GDM1 (cell line): ENCODE measurements around the gene ALK.

Experiments
- DNase-seq: peaks from one replicate; lab custom pipeline; 2025; lab: John Stamatoyannopoulos, UW

The ALK gene

DNA sequence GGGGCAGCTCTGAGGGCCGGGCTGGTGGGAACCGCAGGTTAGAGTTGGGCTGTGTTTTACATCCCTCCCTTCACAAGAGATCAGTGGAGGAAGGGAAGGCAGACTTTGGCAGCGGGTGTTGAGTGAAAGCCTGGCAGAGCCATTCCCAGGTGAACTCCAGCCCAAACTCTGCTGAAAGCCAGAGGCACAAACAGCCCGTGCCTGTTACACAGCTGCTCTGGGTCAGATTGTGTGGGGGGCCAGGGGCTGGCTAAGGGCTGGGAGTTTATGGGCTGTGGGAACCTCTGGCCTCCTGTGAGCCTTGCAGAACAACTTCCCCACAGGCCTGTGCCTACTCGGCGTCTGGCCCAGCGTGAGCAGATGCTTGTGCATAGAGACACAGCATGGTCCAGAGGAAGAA is 519.4 kb downstream of the ALK start:
- DNase-seq, result no peak

DNA sequence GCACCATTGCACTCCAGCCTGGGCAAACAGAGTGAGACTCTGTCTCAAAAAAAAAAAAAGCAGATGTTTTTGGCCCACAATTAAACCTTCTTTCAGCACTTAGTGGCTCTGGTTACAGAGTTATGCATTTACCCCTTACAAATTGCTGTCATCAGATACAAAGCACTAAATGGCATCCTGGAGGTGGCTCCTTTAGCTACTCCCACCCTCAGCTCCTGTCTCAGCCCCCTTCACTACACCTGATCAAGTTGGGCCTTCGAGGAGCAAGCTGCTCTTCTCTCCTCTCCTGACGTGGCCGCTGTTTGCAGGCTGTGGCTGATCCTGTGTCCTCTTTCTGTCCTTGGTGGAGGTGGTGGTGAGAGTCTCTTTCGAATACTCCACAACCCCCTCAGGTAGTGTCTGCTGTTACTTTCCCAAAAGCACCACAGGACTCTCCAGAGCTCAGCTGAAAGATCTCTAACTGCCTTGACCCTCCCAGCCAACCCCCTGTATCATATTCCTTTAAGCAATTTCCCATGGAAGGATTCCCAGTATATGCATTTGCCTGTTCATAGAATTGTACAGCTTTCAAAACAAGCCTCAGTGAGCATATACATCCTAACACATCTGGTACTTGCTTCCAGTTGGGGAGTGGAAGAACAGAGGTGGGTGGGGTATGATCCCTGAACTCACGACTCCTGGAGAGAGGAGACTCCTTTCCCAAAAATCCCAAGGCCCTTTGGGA is 520.3 kb downstream of the ALK start:
- DNase-seq, result no peak

DNA sequence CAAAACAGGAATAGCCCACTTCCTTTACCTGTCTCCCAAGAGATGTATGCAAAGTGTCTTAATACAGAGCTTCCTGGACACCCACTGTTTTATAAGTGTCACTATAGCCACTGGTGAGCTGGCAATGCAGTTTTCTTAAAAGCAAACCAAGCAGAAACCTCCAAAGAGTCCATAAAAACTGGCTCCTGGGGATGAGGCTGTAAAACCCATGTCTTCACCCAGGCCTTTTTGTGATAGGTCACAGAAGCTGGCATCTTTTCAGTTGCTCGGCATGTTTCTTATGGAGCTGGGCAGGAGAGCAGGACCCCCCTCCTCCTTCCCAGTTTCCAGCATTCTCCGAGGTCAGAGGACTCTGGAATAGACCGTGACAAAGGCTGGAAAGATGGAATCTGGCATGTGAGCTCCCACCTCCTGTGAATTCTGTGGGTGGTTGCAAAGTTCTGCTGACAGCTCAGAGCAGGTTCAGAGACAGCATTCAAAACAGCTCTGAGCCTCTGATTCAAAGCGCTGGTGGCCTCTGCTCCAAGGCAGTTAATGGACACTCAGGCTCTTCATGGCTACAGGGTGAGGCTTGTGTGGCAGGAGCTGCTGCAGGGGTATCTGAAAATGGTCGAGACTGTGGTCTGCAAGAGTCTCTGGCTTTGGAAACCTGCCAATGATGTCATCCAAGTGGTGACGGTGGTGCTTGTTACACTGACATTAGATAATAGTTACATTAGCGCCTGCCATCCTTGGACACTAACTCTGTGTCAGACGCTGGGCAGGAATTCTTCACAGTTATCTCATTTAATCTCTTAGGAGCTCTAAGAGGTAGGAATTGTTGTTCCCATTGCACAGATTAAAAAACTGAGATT is 522.8 kb downstream of the ALK start:
- DNase-seq, result no peak

DNA sequence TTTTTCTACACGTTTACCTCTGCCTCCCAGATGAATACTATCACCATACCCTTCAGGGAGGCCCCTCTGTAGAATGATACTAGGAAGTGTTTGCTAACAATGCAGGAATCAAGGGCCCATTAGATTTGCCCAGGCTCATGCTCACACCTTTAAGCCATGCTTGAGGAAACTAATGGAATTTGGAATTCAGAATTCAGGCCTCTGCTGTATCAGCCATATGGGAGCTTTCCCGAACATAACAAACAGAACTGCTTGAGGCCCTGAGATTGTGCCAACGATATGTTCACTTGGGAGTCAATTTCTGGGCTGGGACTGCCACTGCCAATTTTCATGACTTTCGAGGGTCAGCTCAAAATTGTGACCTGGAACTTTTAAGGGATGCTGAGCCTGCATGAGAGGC is 523.7 kb downstream of the ALK start:
- no peak for DNase-seq

DNA sequence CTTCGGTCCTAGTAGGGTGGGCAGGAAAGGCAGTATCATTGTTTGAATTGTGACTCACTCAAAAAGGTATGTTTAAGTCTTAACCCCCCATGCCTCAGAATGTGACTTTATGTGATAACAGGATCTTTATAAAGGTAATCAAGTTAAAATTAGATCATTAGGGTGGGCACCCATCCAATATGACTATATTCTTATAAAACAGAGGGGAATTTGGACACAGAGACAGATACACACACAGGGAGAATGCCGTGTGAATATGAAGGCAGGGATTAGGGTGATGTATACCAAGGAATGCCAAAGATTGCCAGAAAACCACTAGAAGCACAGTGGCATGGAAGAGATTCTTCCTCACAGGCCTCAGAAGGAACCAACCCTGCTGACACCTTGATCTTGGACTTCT is 524.3 kb downstream of the ALK start:
- no peak for DNase-seq

DNA sequence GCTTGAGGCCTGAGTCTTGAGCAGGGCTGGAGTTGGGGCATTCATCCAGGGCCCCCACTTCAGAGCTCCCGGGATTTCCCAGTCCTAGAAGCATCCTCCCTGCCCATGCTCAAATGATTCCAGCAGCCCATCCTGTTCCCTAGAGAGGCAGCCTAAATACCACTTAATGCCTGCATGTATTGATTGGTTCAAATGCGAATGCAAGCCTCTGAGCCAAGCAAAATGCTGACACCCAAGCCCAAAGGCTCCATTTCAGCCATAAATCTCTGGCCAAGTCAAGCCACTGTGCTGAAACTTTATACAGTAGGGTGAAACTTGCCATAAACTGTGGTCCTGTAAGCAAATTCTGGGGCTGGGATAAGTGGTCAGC is 526.4 kb downstream of the ALK start:
- no peak for DNase-seq

DNA sequence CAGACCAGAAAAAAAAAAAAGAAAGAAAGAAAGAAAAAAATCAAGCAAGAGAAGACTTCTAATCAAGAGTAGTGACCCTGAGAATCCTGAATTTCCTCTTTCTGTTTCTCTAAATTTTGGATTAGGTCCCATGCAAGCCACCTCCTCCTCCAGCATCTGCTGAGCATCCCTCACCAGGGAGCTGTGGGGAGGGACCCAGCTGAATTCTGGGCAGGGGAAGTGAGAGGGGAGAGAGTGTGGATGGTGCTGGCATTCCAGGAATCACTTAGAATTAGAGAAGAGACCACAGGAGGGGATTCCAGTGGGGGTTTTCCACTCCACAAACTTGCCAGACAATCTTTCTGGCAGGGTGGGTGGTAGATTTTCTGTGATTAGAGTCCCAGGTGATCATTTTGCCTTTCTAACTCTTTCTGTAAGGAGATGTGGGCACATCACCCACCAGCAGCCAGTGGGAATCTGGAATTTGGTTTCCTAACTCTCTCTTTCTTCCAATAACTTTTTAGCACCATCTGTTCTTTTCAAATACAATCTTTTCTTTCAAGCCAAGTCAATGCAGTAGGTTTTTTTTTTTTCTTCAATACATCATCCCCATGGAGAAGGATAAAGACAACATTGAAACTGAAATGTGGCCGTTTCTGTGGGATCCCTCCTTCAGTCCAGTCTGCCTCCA is 526.9 kb downstream of the ALK start:
- no peak for DNase-seq

DNA sequence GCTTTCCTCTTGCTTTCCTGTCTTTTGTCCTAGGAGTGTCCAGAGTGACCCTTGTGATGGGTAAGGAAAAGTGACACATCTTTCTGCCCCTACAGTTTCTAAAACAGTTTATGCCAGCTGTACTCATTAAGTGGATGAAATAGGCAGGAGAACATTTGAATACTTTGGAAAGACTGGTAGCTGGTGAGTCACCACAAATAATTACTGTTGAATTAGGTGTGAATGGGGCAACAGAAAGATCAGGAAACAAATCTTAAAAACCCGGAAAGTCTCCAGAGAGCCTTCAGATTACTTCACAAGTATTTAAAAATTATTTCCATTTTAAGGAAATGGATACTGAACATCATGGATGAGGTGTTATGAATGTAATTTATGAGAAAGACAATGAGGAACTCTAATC is 527.7 kb downstream of the ALK start:
- no peak for DNase-seq

DNA sequence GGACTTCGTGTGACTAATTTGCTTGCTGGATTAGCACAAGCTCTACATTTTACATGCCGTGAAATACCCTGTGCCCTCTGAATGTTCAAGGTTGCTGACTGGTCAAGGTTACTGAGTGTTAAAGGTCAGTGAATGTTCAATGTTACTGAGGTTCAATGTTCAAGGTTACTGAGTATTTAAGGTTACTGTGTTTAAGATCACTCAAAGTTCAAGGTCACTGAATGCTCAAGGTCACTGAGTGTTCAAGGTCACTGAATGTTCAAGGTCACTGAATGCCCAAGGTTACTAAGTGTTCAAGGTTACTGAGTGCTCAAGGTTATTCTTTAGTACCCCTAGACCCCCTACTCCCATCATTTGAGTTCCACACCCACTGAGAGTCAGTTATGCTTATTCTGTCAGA is 528.6 kb downstream of the ALK start:
- DNase-seq, result no peak

DNA sequence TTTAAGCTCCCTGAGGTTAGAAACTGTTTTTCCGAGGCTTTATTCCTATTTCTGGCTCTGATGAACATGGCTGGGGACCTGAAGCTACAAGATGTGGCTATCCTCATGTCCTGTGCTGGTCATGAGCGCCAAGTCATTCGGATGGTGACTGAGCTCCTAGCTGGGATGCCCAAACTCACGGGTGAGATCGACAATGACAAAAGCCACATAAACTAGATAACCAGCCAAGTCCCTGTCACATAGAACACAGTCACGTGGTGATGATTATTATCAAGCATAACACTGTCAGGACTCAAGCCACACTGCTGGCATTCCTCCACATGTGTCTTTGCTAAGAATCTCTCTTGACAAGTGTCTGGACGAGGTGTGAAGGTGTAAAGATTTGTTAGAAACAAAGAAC is 531.2 kb downstream of the ALK start:
- DNase-seq, result no peak

DNA sequence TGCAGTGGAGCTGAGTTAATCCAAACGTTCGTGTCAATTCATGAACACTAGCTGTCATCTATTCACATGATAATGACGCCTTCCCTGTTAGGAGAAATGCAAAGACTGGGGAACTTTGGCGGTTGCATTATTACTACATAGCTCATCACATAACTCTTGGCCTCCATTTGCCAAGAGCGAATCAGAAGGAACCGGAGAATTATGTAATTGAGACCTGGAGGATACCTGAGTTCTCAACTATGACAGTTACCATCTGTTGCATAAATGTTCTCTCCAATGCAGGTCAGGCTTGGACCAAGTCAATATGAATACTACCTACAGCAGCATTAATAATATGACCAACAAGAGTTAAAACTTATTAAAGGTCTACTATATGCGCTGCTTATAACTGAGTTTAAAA is 531.7 kb downstream of the ALK start:
- DNase-seq, result no peak

DNA sequence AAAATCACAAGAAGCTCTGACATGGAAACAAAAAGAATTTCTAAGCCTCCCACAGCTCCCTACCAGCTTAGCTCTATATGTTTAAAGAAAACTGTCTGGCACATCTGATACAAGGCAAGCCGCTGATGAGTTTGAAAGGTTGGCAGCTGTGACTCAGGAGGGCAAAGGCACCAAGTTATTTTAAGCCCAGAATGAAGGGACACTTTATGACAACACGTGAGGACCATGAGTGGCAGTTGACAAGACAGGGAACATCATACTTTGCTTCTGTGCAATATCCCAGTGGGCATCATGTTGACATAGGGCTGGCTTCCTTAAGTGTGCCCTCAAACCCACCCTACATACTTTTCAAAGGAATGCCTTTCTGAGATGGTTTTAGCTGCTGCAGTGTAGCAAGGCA is 533.3 kb downstream of the ALK start:
- DNase-seq, result no peak

DNA sequence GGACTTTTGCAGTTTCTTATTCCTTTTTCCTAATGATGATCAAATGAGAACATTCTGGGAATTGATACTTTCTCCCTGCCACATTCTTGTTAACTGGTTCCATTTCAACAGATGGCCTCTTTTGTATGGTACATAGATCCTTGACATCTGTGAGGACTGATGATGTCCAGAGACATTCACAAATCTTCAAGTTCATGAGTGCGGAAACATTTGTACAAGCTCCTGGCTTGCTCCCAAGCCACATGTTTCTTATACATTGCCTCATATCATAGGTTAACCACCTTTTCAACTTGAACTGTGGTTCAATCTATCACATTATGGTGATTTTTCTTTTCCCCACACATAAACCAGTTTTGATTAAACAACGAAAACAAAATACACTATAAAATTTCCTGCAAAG is 538.9 kb downstream of the ALK start:
- no peak for DNase-seq

DNA sequence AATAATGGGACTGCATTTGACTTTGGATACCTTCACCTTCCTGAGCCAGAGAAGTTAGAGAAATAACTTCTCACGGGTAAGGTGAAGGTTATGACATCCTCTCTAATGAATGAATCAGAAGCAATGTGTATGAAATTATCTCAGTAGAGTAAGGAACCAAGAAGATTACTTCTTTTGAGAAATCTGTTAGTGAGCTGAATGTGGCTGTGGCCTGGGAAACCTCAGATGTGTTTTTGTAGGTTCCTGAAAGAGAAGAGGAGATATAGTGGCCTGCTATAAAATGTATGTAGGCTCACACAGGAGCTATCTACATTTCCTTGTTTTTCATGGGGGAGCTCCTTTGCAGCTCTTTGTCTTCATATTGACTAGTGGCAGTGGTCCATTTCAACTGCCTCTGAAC is 543.6 kb downstream of the ALK start:
- DNase-seq, result no peak

DNA sequence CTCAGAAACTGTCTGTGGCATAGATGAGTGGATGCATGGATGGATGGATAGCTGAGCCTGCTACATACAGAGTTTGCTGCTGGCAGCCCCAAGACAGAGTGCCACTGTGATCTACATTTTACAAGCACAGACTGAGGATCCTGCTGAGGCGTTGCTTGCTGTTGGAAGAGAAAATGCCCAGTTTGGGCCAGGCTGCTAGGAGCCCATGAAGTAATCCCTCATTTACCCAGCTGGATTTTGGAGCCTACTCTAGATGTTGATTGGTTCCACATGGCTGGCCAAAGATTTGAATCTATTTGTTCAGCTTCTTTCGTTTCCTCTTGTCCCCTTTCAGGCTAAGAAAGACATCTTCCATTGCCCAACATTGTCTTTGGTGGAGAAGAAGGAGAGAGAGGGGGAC is 544.8 kb downstream of the ALK start:
- DNase-seq, result no peak

DNA sequence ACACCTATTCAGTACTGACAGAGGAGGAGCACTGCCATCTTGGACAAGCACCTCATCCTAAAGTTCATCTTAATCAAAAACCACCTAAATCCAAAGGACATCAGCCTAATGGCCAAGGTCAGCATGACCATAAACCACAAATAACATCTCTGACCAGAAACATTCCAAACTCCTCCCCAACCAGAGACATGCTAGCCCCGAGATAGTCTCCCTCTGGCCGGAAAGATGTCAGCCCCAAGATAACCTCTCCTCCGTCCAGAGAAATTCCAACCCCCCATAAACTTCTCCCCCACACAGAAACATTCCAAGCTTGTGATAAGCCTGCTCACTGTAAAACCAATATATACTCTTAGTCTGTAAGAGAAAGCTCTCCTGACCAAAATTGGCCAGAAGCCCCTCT is 545.5 kb downstream of the ALK start:
- no peak for DNase-seq

DNA sequence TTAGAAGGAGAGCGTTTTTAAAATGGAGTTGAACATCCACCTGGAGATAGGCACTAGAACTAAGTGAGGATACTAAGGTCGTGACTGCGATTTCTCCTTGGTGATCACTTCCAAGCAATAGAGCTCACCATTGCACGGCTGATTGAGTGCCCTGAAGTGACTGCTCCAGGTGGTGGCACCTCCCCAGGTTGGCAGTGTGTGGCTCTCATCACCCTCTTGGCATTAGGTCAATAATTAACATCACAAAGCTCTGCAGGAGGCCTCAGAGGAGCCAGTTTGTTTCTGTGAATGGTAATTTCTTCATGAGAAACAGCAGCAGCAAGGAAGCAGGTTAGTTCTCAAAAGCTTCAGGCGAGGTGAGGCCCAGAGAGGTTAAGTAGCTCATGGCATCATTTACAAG is 546.6 kb downstream of the ALK start:
- no peak for DNase-seq

DNA sequence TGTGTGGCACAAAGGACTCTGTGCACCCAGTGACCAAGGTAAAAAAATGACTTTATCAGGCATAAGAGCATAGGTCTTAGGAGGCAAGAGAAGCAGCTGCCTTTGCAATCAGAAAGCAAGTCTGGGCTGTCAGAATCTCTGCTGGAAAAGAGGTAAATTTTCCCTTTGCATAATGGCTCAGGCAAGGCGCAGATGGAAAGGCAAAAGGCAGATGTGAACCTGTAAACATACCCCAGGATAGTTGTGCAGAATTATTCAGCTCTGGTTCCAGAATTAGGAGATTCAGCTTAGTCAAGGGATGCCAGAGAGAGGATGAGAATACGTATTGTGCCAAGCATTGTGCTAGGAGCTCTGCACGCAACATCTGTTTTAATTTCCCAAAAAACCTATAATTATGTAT is 547.5 kb downstream of the ALK start:
- no peak for DNase-seq

DNA sequence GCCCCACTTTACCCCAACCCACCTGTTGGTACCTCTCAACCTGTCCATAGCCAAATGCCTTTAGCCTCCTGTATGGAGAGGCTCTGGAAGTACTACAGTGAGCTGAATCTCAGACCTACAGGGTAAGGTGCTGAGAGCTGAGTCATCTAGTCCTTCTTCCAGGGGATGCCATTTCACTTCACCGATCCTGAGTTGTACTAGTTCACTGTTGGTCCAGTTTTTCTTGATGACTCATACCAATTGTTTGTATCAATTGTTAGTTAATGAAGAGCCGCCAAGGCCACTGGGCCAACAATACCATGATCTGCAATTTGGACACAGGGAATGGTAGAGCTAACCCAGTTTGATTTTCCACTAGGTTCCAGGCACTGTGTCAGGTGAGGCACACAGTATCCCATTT is 549.2 kb downstream of the ALK start:
- no peak for DNase-seq

DNA sequence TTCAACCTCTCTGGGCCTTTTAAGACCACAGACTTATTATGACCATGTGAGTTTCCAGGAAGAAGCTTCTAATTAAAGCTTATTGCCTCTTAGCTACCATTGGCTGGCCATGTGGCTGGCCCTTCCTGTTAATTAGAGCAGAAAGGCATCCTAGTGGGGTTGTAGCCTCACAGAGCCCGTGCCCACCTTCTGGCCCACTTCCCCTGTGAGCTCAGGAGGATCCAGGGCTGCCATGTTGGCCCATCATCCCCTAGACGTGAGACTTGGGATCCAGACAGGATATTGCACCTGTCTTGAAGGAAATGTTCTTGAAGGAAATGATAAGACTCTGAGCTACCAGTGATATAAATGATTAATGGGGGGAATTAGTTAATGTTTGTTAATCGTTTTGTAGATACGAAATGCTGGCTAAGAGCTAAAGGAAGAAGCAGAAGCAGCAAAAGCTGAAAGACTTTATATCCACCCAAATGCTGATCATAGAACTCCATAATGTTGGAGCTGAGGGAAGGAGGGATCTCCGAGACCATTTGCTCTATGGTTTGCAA is 550.7 kb downstream of the ALK start:
- no peak for DNase-seq

DNA sequence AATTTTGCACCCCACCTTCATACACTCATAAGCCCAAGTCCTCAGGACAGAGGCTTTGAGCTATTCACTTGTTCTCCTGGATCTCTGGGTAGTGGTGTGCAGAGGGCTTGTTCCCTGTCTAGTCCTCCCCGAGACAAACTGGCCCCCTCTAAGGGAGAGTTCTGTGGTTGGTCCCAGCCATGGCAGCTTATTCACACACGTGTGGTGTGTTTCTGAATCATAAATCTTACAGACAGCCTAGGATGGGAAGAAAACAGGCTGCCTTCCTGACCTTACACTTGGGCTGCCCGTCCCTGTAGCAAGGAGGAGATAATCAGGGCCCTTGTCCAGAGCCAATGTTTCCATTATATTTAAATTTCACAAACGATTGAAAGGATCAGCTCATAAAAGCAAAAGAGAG is 551.2 kb downstream of the ALK start:
- no peak for DNase-seq

DNA sequence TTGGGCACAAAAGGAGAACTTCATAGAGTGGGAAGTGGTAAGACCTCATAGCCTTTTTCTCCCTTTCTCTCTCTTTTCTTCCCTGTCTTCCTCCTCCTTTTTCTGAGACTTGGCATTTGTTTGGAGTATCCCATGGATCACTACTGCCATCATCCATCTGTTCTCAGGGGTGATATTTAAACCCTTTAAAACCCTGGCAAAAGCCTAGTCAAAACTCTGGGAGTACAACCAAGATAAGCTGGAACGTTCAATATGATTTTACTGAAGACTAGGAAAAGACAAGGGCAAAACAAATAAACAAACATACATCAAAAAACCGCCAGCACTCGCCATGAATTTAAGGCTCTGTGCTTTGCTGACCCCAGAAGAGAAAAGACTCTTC is 552.7 kb downstream of the ALK start:
- DNase-seq, result no peak
